ENCODE results near the gene PCED1B.

The PCED1B gene

GRCh38 chr12:47120736-47121135 is 41.3 kb downstream of the PCED1B start:
- DNase-seq, result no peak

GRCh38 chr12:47121146-47121545 is 41.7 kb downstream of the PCED1B start:
- no peak for DNase-seq

- no peak for DNase-seq
These were observed 43.2 kb downstream of the PCED1B start for GRCh38 chr12:47122602-47123001.

GRCh38 chr12:47123730-47124129 is 44.3 kb downstream of the PCED1B start:
- no peak for DNase-seq

- no peak for DNase-seq
These were observed 45.0 kb downstream of the PCED1B start for GRCh38 chr12:47124451-47124850.

- DNase-seq, result no peak
These were observed 46.8 kb downstream of the PCED1B start for GRCh38 chr12:47126246-47126645.

- DNase-seq, result no peak
These were observed 51.6 kb downstream of the PCED1B start for GRCh38 chr12:47131011-47131410.

GRCh38 chr12:47134005-47134404 is 54.6 kb downstream of the PCED1B start:
- no peak for DNase-seq

- DNase-seq, result no peak
These were observed 56.2 kb downstream of the PCED1B start for GRCh38 chr12:47135578-47135977.

- DNase-seq, result no peak
These were observed 59.7 kb downstream of the PCED1B start for GRCh38 chr12:47139000-47139681.

- no peak for DNase-seq
These were observed 62.0 kb downstream of the PCED1B start for GRCh38 chr12:47141459-47141858.

- DNase-seq, result no peak
These were observed 65.3 kb downstream of the PCED1B start for GRCh38 chr12:47144769-47145168.

GRCh38 chr12:47145188-47145587 is 65.8 kb downstream of the PCED1B start:
- no peak for DNase-seq

GRCh38 chr12:47147739-47148138 is 68.3 kb downstream of the PCED1B start:
- no peak for DNase-seq

GRCh38 chr12:47149146-47149545 is 69.7 kb downstream of the PCED1B start:
- DNase-seq, result no peak

GRCh38 chr12:47152095-47152494 is 72.7 kb downstream of the PCED1B start:
- no peak for DNase-seq

GRCh38 chr12:47155457-47156166 is 76.2 kb downstream of the PCED1B start:
- no peak for DNase-seq

- DNase-seq, result peak in 5 of 56 donors; percentile 5 to 37 (median 15)
These were observed 76.8 kb downstream of the PCED1B start for GRCh38 chr12:47156167-47156736.

GRCh38 chr12:47158792-47159191 is 79.4 kb downstream of the PCED1B start:
- no peak for DNase-seq

GRCh38 chr12:47159348-47159747 is 79.9 kb downstream of the PCED1B start:
- DNase-seq, result no peak

GRCh38 chr12:47160316-47161244 is 81.2 kb downstream of the PCED1B start:
- no peak for DNase-seq

GRCh38 chr12:47164116-47164515 is 84.7 kb downstream of the PCED1B start:
- no peak for DNase-seq

Data from nucleus accumbens (tissue), 56 donors.